Activated T-helper 17 cell treated with anti-CD3 and anti-CD28 coated beads, Interleukin-2, amount 50 U/mL, for 72 hours (primary cell): ENCODE results near the gene PNP. TPM values are rescaled to one million over a fixed set of nuclear protein-coding genes. Genes with fewer than 3 reads are reported as not detected.

Experiments used
- ATAC-seq: fragments of 150-1000 bp; cut with Tn5 transposase; replicated peaks from 2 replicates; pipeline ENCODE4 v1.10.0; 2021; ENCODE audit warnings: mild to moderate bottlenecking, moderate library complexity
- H3K27ac Mint-ChIP-seq: one replicate; pipeline ENCODE4 v1.8.0; 2022; ENCODE audit warnings: mixed read lengths
- H3K27me3 Mint-ChIP-seq: one replicate; pipeline ENCODE4 v1.8.0; 2022; ENCODE audit warnings: mixed read lengths
- H3K36me3 Mint-ChIP-seq: one replicate; pipeline ENCODE4 v1.8.0; 2022; ENCODE audit warnings: low read depth, mild to moderate bottlenecking, mixed read lengths
- H3K4me1 Mint-ChIP-seq: one replicate; pipeline ENCODE4 v1.8.0; 2022; ENCODE audit warnings: mixed read lengths
- H3K4me3 Mint-ChIP-seq: one replicate; pipeline ENCODE4 v1.8.0; 2022; ENCODE audit warnings: mild to moderate bottlenecking, mixed read lengths
- H3K9me3 Mint-ChIP-seq: one replicate; pipeline ENCODE4 v1.8.0; 2022; ENCODE audit warnings: mixed read lengths
- total RNA-seq, 2 donors: library from RNA; stranded (reverse); gene quantifications; one replicate each; pipeline ENCODE4 v1.2.3, GENCODE V29; 2022

PNP gene
- 100 to 1,000 TPM; 135 to 231 TPM for total RNA-seq

GRCh38 chr14:20469242-20469889 is at the start of gene PNP:
Gene PNP, plus strand, starts transcription at chr14:20469406. Its CDS starts 119 bp downstream, at chr14:20469525.
- peak; percentile 92 for ATAC-seq
- Mint-ChIP-seq H3K36me3 (peaks cover 52% of the 10 kb centered on the region), H3K4me1 (peaks cover 31% of the 10 kb centered on the region), H3K4me3 (peak within 1 kb of the TSS; percentile 93), H3K27ac (peak within 1 kb of the TSS; percentile 97), H3K27me3 (no peaks in the 10 kb centered on the region), H3K9me3 (no peaks in the 10 kb centered on the region)

DNA sequence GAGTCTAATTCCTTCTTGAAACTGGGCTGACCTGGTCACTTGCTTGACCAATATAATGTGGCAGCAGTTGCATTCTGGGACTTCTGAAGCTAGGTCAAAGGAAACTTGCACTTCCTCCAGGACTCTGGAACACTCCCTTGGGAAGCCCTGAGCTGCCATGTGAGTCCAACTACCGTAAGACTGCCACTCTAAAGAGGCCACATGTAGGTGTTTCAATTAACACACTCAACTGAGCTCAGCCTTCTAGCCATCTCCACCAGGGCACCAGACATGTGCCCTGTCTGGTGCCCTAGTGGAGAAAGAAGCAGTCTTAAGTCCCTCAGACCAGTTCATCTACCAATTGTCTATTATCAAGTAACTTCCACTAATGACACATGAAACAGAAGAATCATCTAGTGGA is 49.8 kb upstream of the PNP start:
- H3K4me3 Mint-ChIP-seq: no peak overlapping the region
- no peak for ATAC-seq
- H3K27ac Mint-ChIP-seq: peak overlapping the region; percentile 56
- peaks cover 11% of the 10 kb centered on the region for H3K4me1 Mint-ChIP-seq
- no peaks in the 10 kb centered on the region for H3K9me3 Mint-ChIP-seq
- H3K27me3 Mint-ChIP-seq: no peaks in the 10 kb centered on the region
- H3K36me3 Mint-ChIP-seq: no peaks in the 10 kb centered on the region

GRCh38 chr14:20421267-20421666 is 47.9 kb upstream of the PNP start:
- Mint-ChIP-seq H3K36me3 (no peaks in the 10 kb centered on the region), H3K4me1 (peaks cover under 1% of the 10 kb centered on the region), H3K9me3 (no peaks in the 10 kb centered on the region), H3K4me3 (no peak overlapping the region), H3K27me3 (no peaks in the 10 kb centered on the region), H3K27ac (no peak overlapping the region)
- ATAC-seq: no peak

DNA sequence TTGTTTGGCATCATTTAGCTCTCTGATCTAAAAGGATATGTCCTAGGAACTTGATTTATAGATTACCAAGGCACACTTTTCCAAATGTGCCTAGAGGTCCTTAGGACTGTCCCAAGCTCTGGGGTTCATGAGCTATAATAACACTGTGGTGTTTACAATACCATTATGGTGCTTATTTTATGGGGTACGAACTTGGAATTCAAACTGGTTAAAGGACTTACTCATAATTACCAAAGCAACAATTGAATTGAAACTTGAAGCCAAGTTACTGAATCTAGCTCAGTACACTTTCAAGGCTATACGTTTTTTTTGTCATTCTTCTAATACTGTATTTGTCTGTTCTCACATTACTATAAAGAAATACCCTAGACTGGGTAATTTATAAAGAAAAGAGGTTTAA is 46.3 kb upstream of the PNP start:
- Mint-ChIP-seq H3K4me3 (no peak overlapping the region), H3K27ac (no peak overlapping the region), H3K4me1 (peaks cover 9% of the 10 kb centered on the region), H3K9me3 (no peaks in the 10 kb centered on the region), H3K36me3 (no peaks in the 10 kb centered on the region), H3K27me3 (no peaks in the 10 kb centered on the region)
- no peak for ATAC-seq

DNA sequence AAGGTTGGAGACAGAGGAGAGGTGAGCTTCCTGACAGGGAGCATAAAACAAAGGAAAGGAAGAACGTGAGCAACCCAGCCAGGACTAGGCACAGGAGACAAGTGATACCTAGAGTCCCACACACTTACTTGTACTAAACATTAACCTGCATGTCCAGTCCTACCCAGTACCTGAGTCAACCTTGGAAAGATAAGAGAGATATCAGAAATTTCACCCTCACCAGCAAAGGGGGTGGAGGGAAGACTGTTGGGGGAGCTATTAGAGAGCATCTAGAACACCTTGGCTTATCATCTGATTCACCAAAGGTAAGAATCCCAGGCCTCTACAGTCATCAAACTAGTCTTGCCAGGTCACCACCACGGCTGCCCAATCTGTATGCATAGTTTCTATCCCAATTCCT is 44.4 kb upstream of the PNP start:
- peaks cover 11% of the 10 kb centered on the region for H3K4me1 Mint-ChIP-seq
- H3K27ac Mint-ChIP-seq: no peak overlapping the region
- no peaks in the 10 kb centered on the region for H3K9me3 Mint-ChIP-seq
- H3K27me3 Mint-ChIP-seq: no peaks in the 10 kb centered on the region
- H3K4me3 Mint-ChIP-seq: no peak overlapping the region
- no peak for ATAC-seq
- no peaks in the 10 kb centered on the region for H3K36me3 Mint-ChIP-seq

DNA sequence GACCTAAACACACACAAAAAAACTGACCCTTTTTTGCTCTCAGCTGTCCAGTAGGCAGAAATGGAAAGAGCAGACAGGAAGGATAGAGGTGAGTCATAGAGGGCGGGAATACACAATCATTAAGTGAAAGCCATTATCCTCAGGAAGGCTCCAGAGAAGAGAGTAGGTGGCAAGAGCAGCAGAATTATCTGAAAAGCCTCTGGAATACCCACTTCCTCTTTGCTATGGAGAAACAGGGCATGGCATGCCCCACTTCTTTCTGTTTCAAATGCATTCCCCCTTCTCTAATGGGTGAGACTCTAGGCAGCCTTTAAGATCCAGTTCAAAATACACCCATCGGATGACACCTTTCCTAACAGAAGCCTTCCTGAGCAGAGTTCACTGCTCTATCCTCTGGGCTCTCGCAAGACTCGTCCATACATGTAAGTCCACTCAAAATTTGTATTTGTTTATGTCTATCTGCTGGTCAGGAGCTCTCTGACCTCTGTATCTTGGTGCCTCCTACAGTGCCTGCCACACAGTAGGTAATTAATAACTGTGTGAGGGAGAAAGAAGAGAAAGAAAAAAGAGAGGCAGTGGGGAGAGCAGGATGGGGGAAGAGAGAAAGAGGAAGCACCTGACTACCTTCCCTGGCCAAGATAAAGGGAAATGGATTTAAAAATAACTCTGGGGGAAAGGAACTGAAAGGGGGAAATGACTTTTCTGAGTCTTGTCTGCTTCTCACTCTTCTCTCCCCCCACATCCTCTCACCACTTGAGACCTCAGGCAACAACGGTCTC is 41.8 kb upstream of the PNP start:
- Mint-ChIP-seq H3K36me3 (no peaks in the 10 kb centered on the region), H3K27ac (peak overlapping the region; percentile 59), H3K4me3 (peak overlapping the region; percentile 56), H3K27me3 (no peaks in the 10 kb centered on the region), H3K4me1 (peaks cover 11% of the 10 kb centered on the region), H3K9me3 (no peaks in the 10 kb centered on the region)
- ATAC-seq: peak; percentile 79

DNA sequence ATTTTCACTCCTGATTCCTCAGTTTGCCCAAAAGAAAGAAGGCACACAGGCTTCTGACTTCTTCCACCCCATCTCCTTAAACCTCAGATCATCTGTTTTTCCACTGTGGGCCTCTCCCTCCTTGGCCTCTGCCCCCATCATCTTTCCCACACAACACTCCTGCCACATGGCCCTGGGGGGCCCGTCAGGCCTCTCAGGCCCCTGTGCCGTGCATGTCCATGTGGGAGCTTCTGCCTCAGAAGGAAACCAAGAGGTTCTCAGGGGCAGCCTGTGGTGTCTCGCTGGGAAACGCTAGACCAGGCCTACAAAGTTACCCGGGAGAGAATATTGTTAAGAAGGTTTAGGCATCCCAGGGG is 41.2 kb upstream of the PNP start:
- H3K4me3 Mint-ChIP-seq: peak overlapping the region; percentile 56
- ATAC-seq: peak; percentile 18
- H3K4me1 Mint-ChIP-seq: peaks cover 11% of the 10 kb centered on the region
- no peaks in the 10 kb centered on the region for H3K9me3 Mint-ChIP-seq
- H3K36me3 Mint-ChIP-seq: no peaks in the 10 kb centered on the region
- peak overlapping the region; percentile 59 for H3K27ac Mint-ChIP-seq
- H3K27me3 Mint-ChIP-seq: no peaks in the 10 kb centered on the region

DNA sequence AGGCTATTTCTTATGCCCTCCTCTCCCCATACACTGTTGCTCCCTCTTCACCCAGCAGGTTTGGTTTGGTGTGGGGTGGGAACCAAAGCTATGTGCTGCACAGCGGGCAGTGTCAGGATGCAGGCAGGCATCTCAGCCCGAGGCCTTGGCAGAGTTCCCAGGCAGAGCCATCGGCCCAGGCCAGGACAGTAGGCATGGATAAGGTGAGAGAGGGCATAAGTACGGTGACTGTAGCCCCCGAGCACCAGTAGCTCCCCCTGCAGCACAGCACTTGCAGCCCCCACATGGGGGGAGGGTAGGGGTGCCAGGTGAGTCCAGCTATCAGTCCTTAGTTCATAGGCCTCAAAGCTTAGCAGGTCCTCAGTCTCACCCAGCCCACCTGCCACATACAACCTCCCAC is 40.4 kb upstream of the PNP start:
- peak overlapping the region; percentile 59 for H3K27ac Mint-ChIP-seq

GRCh38 chr14:20429801-20430669 is 39.2 kb upstream of the PNP start:
- no peaks in the 10 kb centered on the region for H3K27me3 Mint-ChIP-seq
- no peak for ATAC-seq
- H3K36me3 Mint-ChIP-seq: no peaks in the 10 kb centered on the region
- H3K4me3 Mint-ChIP-seq: no peak overlapping the region
- no peak overlapping the region for H3K27ac Mint-ChIP-seq
- no peaks in the 10 kb centered on the region for H3K9me3 Mint-ChIP-seq
- peaks cover 11% of the 10 kb centered on the region for H3K4me1 Mint-ChIP-seq

More for the DNA sequence above, 40.4 kb upstream of the PNP start:
- no peaks in the 10 kb centered on the region for H3K9me3 Mint-ChIP-seq
- H3K27me3 Mint-ChIP-seq: no peaks in the 10 kb centered on the region
- no peaks in the 10 kb centered on the region for H3K36me3 Mint-ChIP-seq
- H3K4me1 Mint-ChIP-seq: peaks cover 11% of the 10 kb centered on the region
- no peak overlapping the region for H3K4me3 Mint-ChIP-seq
- no peak for ATAC-seq

GRCh38 chr14:20434701-20435581 is 34.3 kb upstream of the PNP start:
- Mint-ChIP-seq H3K9me3 (no peaks in the 10 kb centered on the region), H3K4me1 (peaks cover 1% of the 10 kb centered on the region), H3K4me3 (no peak overlapping the region), H3K27ac (no peak overlapping the region), H3K27me3 (no peaks in the 10 kb centered on the region), H3K36me3 (no peaks in the 10 kb centered on the region)
- ATAC-seq: no peak

- Mint-ChIP-seq H3K36me3 (no peaks in the 10 kb centered on the region), H3K9me3 (no peaks in the 10 kb centered on the region), H3K27ac (no peak within 1 kb of the TSS), H3K4me3 (no peak within 1 kb of the TSS), H3K27me3 (no peaks in the 10 kb centered on the region), H3K4me1 (peaks cover 9% of the 10 kb centered on the region)
- no peak for ATAC-seq
Observed at GRCh38 chr14:20435582-20436362, 33.4 kb upstream of the PNP start, which contains the start of gene KLHL33. Gene KLHL33, minus strand, starts transcription at chr14:20436166. Its CDS starts 355 bp downstream, at chr14:20435811.

DNA sequence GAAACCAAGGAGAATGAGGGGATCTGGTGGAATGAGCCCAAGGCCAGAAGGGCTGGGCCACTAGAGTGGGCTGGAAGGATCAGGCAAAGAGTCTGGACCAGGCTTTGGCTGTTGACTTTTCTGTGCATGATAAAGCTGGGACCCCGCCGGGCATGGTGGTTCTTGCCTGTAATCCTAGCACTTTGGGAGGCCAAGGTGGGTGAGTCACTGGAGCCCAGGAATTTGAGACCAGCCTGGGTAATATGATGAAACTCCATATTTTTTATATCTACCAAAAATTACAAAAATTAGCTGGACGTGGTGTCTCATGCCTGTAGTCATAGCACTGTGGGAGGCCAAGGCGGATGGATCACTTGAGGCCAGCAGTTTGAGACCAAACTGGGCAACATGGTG is 32.8 kb upstream of the PNP start:
- ATAC-seq: no peak
- Mint-ChIP-seq H3K4me3 (no peak overlapping the region), H3K36me3 (no peaks in the 10 kb centered on the region), H3K27ac (no peak overlapping the region), H3K9me3 (no peaks in the 10 kb centered on the region), H3K4me1 (peaks cover 13% of the 10 kb centered on the region), H3K27me3 (no peaks in the 10 kb centered on the region)

- Mint-ChIP-seq H3K36me3 (no peaks in the 10 kb centered on the region), H3K27me3 (no peaks in the 10 kb centered on the region), H3K4me1 (peaks cover 18% of the 10 kb centered on the region), H3K9me3 (no peaks in the 10 kb centered on the region), H3K4me3 (no peak overlapping the region), H3K27ac (no peak overlapping the region)
- no peak for ATAC-seq
Observed at GRCh38 chr14:20438664-20439063, 30.5 kb upstream of the PNP start.
